Gastroesophageal sphincter (tissue), 4 donors: ENCODE measurements around the gene PPP1CB. TPM values are rescaled to one million over a fixed set of nuclear protein-coding genes. Genes with fewer than 3 reads are reported as not detected.
A peak's percentile ranks its signal among the peaks of the same experiment; 100 is the strongest.

Source experiments
- ATAC-seq: fragments of 150-250 bp; one replicate; pipeline ENCODE4 v1.9.1; 2016; ENCODE audit warnings: mild to moderate bottlenecking, moderate library complexity
- H3K27ac ChIP-seq, 4 donors: fragments of 200-600 bp; sonication (generic) in 3 of 4; 1 replicate in 3 of 4; 2 replicates in 1 of 4; pipeline ENCODE4 v1.5.1; 2016 to 2019
- H3K27me3 ChIP-seq: fragments of 200-600 bp; sonication (generic); one replicate; pipeline ENCODE4 v1.5.1; 2019
- H3K36me3 ChIP-seq, 2 donors: fragments of 200-600 bp; sonication (generic); one replicate each; pipeline ENCODE4 v1.5.1; 2019; ENCODE audit warnings: control low read depth in 1 of 2
- H3K4me1 ChIP-seq, 3 donors: fragments of 200-600 bp; sonication (generic); 1 replicate in 2 of 3; 2 replicates in 1 of 3; pipeline ENCODE4 v1.5.1; 2016 to 2019; ENCODE audit warnings: control low read depth in 2 of 3
- H3K4me3 ChIP-seq, 2 donors: fragments of 200-600 bp; sonication (generic); one replicate each; pipeline ENCODE4 v1.5.1; 2019; ENCODE audit warnings: mild to moderate bottlenecking in 1 of 2, moderate library complexity in 1 of 2
- H3K9me3 ChIP-seq, 3 donors: fragments of 200-600 bp; sonication (generic); one replicate each; pipeline ENCODE4 v1.5.1; 2017 to 2019; ENCODE audit warnings: control low read depth in 2 of 3
- CTCF ChIP-seq, 4 experiments: fragments of 200-600 bp in 2 of 4; fragments of 450-650 bp in 2 of 4; sonication (generic) in 1 of 4; IDR thresholded peaks; one replicate each; pipeline ENCODE4 v1.5.1; 2017 to 2019; ENCODE audit warnings: antibody characterized with exemption in 4 of 4, mild to moderate bottlenecking in 2 of 4, moderate library complexity in 2 of 4
- EP300 ChIP-seq: sonication (generic); formaldehyde crosslinking; IDR thresholded peaks from one replicate; pipeline ENCODE4 v1.6.1; 2017; ENCODE audit warnings: antibody characterized with exemption, mild to moderate bottlenecking
- POLR2A ChIP-seq, 2 donors: fragments of 450-650 bp; IDR thresholded peaks; one replicate each; pipeline ENCODE4 v1.6.1; 2017; ENCODE audit warnings: antibody characterized with exemption in 2 of 2, mild to moderate bottlenecking in 2 of 2, moderate library complexity in 1 of 2
- POLR2AphosphoS5 ChIP-seq: sonication (generic); formaldehyde crosslinking; IDR thresholded peaks from one replicate; pipeline ENCODE4 v1.6.1; 2017; ENCODE audit warnings: antibody characterized with exemption
- WGBS, 2 donors: methylation state at CpG; one replicate each; pipeline ENCODE4 v1.1.5; 2018; ENCODE audit warnings: low coverage in 1 of 2; 5-methylcytosine and 5-hydroxymethylcytosine counted together
- total RNA-seq, 4 donors: library from RNA; depleted of rRNA; stranded (reverse); fragments of >200 nt; gene quantifications; one replicate each; pipeline ENCODE4 v1.1.0, GENCODE V29; 2016

The PPP1CB gene
- total RNA-seq, 4 donors from 2014 or later, result 524 to 1,194 (median 837) TPM

- no peaks in the 10 kb centered on the region for H3K36me3 ChIP-seq
- H3K4me3 ChIP-seq, result peak overlapping the region; percentile 88 to 100
- peak overlapping the region; percentile 100 for H3K27ac ChIP-seq
- TF ChIP-seq EP300 (no peak), POLR2AphosphoS5 (peak; percentile 91), POLR2A (IDR thresholded peaks at IDR 0.05) (peak; percentile 24 to 69), CTCF (IDR thresholded peaks at IDR 0.05) (no peak)
- no peaks in the 10 kb centered on the region for H3K9me3 ChIP-seq
- peak; percentile 34 for ATAC-seq
- 0% methylated on average over 2 to 5 of the region's 78 CpGs for WGBS, 2 donors
- H3K4me1 ChIP-seq, result peaks cover 9 to 77% (median 13%) of the 10 kb centered on the region in 3 donors
- H3K27me3 ChIP-seq, result no peaks in the 10 kb centered on the region
Observed at GRCh38 chr2:28751956-28752630, 463 bp downstream of the PPP1CB start.

- no peak for ATAC-seq
- no peak for TF ChIP-seq POLR2AphosphoS5
- TF ChIP-seq EP300, result no peak
- TF ChIP-seq POLR2A (IDR thresholded peaks at IDR 0.05), result no peak
- no peak for TF ChIP-seq CTCF (IDR thresholded peaks at IDR 0.05)
- Histone ChIP-seq H3K36me3 (no peaks in the 10 kb centered on the region), H3K9me3 (no peaks in the 10 kb centered on the region), H3K27ac (peak overlapping the region; percentile 100), H3K4me3 (peak overlapping the region; percentile 88 to 100), H3K4me1 (peaks cover 9 to 77% (median 13%) of the 10 kb centered on the region in 3 donors), H3K27me3 (no peaks in the 10 kb centered on the region)
- WGBS, 2 donors, result 0 to 1% methylated on average over 14 of the region's 14 CpGs
Observed at GRCh38 chr2:28752631-28753376, 1.2 kb downstream of the PPP1CB start.

GRCh38 chr2:28754321-28754720, 2.7 kb downstream of the PPP1CB start:
- Histone ChIP-seq H3K36me3 (peaks cover 0 to 5% of the 10 kb centered on the region in 2 donors), H3K4me3 (peak overlapping the region; percentile 88 to 100), H3K9me3 (no peaks in the 10 kb centered on the region), H3K27ac (peak overlapping the region; percentile 100), H3K4me1 (peaks cover 15 to 77% (median 17%) of the 10 kb centered on the region in 3 donors), H3K27me3 (no peaks in the 10 kb centered on the region)
- ATAC-seq, result no peak
- TF ChIP-seq POLR2A (IDR thresholded peaks at IDR 0.05) (no peak), POLR2AphosphoS5 (peak; percentile 6)
- WGBS, 2 donors, result 12 to 20% methylated on average over 3 of the region's 4 CpGs

- no peak for TF ChIP-seq POLR2A (IDR thresholded peaks at IDR 0.05)
- TF ChIP-seq CTCF (IDR thresholded peaks at IDR 0.05), result no peak
- TF ChIP-seq POLR2AphosphoS5, result no peak
- no peak for TF ChIP-seq EP300
- 31 to 32% methylated on average over 3 of the region's 3 CpGs for WGBS, 2 donors
- ATAC-seq, result no peak
- Histone ChIP-seq H3K27ac (peak overlapping the region; percentile 100), H3K27me3 (no peaks in the 10 kb centered on the region), H3K4me3 (peak overlapping the region; percentile 88 to 100), H3K36me3 (peaks cover 0 to 15% of the 10 kb centered on the region in 2 donors), H3K9me3 (no peaks in the 10 kb centered on the region), H3K4me1 (peaks cover 11 to 77% (median 11%) of the 10 kb centered on the region in 3 donors)
Observed at GRCh38 chr2:28755421-28755820, 3.8 kb downstream of the PPP1CB start.

GRCh38 chr2:28758459-28758858, 6.8 kb downstream of the PPP1CB start:
- Histone ChIP-seq H3K4me3 (peak overlapping the region; percentile 1 to 88), H3K4me1 (peaks cover 17 to 99% (median 27%) of the 10 kb centered on the region in 3 donors), H3K36me3 (peaks cover 0 to 31% of the 10 kb centered on the region in 2 donors), H3K27ac (peak overlapping the region; percentile 62 to 100 (median 100)), H3K27me3 (no peaks in the 10 kb centered on the region), H3K9me3 (no peaks in the 10 kb centered on the region)
- no peak for ATAC-seq
- 39 to 72% methylated on average over 2 of the region's 2 CpGs for WGBS, 2 donors
- TF ChIP-seq CTCF (IDR thresholded peaks at IDR 0.05) (no peak), EP300 (no peak), POLR2A (IDR thresholded peaks at IDR 0.05) (no peak), POLR2AphosphoS5 (no peak)
